ENCODE results near the gene AMMECR1.

The AMMECR1 gene

DNA sequence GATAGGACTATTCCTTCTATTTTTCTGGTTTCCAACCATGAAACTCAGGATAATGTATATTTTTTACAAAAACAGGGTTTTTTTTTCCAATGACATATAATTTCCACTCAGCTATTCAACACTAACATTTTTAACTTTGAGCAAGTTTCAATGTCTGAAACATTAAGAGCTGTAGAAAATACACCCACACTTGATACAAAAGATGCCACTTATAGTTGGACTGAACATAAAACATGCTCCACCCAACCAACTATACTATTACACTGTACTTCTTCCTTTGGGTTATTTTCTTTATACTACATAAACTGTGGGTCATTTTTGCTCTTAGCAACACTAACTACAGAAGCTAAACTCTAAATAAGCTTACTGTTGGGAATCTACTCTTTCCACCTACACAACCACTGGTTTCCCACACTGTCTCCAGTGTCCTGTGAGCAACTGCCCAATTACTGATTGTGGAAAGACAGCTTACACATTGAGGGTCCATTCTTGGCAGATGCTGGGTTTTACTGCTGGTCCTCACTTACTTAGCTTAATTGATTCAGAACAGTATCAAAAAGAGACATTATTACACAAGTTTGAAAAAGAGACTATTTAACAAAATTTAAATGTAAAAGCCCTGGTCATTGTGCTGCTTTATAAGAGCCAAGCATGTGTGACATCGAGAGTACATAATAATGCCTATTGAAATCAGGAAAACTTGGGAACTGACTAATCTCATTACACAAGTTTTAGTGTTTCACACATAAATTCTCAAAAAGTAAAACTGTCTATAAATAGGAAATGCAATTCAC lies 6.3 kb downstream of the AMMECR1 start:
- Histone ChIP-seq H3K9me3 (ENCODE audit: severe bottlenecking) (no peaks in the 10 kb centered on the region), H3K4me1 (ENCODE audit: insufficient read depth, poor library complexity, severe bottlenecking) (no peaks in the 10 kb centered on the region), H3K27me3 (ENCODE audit: insufficient read depth, poor library complexity, severe bottlenecking) (no peaks in the 10 kb centered on the region), H3K4me3 (ENCODE audit: severe bottlenecking) (no peak overlapping the region), H3K27ac (ENCODE audit: poor library complexity, severe bottlenecking) (no peak overlapping the region), H3K36me3 (ENCODE audit: low read depth) (no peaks in the 10 kb centered on the region)
- no peak for ATAC-seq (ENCODE audit: low read depth)
- TF ChIP-seq, protein P1, sequence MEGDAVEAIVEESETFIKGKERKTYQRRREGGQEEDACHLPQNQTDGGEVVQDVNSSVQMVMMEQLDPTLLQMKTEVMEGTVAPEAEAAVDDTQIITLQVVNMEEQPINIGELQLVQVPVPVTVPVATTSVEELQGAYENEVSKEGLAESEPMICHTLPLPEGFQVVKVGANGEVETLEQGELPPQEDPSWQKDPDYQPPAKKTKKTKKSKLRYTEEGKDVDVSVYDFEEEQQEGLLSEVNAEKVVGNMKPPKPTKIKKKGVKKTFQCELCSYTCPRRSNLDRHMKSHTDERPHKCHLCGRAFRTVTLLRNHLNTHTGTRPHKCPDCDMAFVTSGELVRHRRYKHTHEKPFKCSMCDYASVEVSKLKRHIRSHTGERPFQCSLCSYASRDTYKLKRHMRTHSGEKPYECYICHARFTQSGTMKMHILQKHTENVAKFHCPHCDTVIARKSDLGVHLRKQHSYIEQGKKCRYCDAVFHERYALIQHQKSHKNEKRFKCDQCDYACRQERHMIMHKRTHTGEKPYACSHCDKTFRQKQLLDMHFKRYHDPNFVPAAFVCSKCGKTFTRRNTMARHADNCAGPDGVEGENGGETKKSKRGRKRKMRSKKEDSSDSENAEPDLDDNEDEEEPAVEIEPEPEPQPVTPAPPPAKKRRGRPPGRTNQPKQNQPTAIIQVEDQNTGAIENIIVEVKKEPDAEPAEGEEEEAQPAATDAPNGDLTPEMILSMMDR (IDR thresholded peaks at IDR 0.05; ENCODE audit: poor library complexity, severe bottlenecking), result no peak
- no peak for DNase-seq (ENCODE audit: low spot score)

DNA sequence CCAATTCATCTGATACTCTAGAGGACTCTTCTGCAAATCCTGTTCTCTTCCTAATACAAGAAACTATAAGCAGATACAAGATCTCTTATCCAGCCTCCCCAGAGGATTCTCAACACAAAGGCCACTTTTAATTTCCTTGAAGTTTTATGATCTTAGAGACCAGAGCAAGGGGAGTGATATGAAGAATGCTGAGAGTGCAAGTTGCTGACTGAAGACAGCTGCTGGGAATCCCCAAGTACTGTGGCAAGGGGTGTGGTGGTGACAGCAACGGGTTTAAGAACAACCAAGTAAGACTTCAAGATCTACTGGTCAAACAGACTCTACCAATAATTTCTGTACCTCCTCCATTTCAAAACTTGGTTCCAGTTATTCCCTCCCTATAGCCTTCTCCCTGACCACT lies 7.0 kb downstream of the AMMECR1 start:
- H3K27me3 ChIP-seq (ENCODE audit: insufficient read depth, poor library complexity, severe bottlenecking), result no peaks in the 10 kb centered on the region
- H3K4me3 ChIP-seq (ENCODE audit: severe bottlenecking), result no peak overlapping the region
- no peak for ATAC-seq (ENCODE audit: low read depth)
- TF ChIP-seq, protein P1 (IDR thresholded peaks at IDR 0.05; ENCODE audit: poor library complexity, severe bottlenecking), result no peak
- DNase-seq (ENCODE audit: low spot score), result no peak
- H3K4me1 ChIP-seq (ENCODE audit: insufficient read depth, poor library complexity, severe bottlenecking), result no peaks in the 10 kb centered on the region
- no peak overlapping the region for H3K27ac ChIP-seq (ENCODE audit: poor library complexity, severe bottlenecking)
- H3K9me3 ChIP-seq (ENCODE audit: severe bottlenecking), result no peaks in the 10 kb centered on the region
- no peaks in the 10 kb centered on the region for H3K36me3 ChIP-seq (ENCODE audit: low read depth)

DNA sequence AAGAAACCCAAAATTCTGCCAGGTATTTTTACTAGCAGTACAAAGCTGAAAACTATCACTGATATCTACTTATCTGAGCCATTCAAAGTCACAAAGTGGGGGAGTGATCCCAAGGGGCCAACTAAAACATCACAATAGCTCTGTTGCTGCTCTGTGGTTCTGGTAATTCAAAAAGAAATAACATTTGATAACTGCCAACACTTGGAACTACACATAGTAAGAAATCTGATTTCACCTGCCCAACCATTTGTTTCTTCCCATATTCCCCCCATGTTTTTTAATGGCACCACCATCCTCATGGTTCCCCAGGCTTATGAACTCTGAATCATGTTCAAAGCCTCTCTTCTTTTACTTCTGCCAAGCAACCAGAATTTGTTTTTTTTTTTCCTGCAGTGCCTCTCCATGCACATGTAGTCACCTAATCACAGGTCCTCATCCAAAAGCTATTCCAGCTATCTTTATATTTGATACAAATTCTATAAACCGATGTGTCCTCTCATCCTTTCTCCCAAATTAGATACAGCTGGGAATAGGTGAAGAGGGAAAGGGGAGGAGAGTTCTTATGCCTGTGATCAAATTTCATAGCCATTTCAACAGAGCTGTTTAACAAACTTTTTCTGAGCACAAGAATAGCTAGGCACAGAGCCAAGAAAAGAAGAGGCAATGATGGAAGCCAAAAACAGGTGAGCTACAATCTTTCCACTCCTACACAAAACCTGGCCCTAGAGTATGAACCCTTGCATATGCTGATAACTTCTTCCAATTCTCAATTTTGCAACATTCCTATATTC lies 7.7 kb downstream of the AMMECR1 start:
- ATAC-seq (ENCODE audit: low read depth) (no peak), DNase-seq (ENCODE audit: low spot score) (no peak)
- H3K4me3 ChIP-seq (ENCODE audit: severe bottlenecking), result no peak overlapping the region
- no peaks in the 10 kb centered on the region for H3K4me1 ChIP-seq (ENCODE audit: insufficient read depth, poor library complexity, severe bottlenecking)
- no peaks in the 10 kb centered on the region for H3K36me3 ChIP-seq (ENCODE audit: low read depth)
- TF ChIP-seq, protein P1 (IDR thresholded peaks at IDR 0.05; ENCODE audit: poor library complexity, severe bottlenecking), result no peak
- H3K9me3 ChIP-seq (ENCODE audit: severe bottlenecking), result no peaks in the 10 kb centered on the region
- H3K27ac ChIP-seq (ENCODE audit: poor library complexity, severe bottlenecking), result no peak overlapping the region
- H3K27me3 ChIP-seq (ENCODE audit: insufficient read depth, poor library complexity, severe bottlenecking), result no peaks in the 10 kb centered on the region

DNA sequence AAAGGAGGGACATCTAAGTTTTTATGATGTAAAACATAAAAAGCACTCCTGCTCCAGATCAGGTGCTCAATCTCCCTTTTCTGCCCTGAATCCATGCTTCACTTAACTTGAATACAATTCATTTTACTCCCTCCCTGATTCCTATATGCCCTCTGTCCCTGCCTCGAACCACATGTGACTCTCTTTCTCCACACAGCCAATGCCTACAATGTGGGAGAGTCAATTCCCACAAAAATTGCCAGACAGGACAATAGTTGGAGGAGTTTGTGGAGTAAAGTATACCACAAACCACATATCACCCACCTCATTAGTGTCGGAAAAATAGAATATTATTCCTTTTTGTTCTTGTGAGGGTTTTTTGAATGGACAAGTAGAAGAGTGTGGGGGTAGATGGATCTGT lies 9.7 kb downstream of the AMMECR1 start:
- Histone ChIP-seq H3K4me1 (ENCODE audit: insufficient read depth, poor library complexity, severe bottlenecking) (no peaks in the 10 kb centered on the region), H3K27ac (ENCODE audit: poor library complexity, severe bottlenecking) (no peak overlapping the region), H3K36me3 (ENCODE audit: low read depth) (no peaks in the 10 kb centered on the region), H3K27me3 (ENCODE audit: insufficient read depth, poor library complexity, severe bottlenecking) (no peaks in the 10 kb centered on the region), H3K4me3 (ENCODE audit: severe bottlenecking) (no peak overlapping the region), H3K9me3 (ENCODE audit: severe bottlenecking) (no peaks in the 10 kb centered on the region)
- ATAC-seq (ENCODE audit: low read depth) (no peak), DNase-seq (ENCODE audit: low spot score) (no peak)
- TF ChIP-seq, protein P1 (IDR thresholded peaks at IDR 0.05; ENCODE audit: poor library complexity, severe bottlenecking), result no peak

Measured in RWPE2 (cell line).